ENCODE measurements around the gene ADGRG1.

- TF ChIP-seq POLR2A (IDR thresholded peaks at IDR 0.05; ENCODE audit: low read depth, low read length) (no peak), POLR2AphosphoS5 (IDR thresholded peaks at IDR 0.05; ENCODE audit: low read depth, low read length) (no peak), TAF1 (IDR thresholded peaks at IDR 0.05; ENCODE audit: borderline replicate concordance, low read depth, low read length) (no peak)
These were observed 30.6 kb downstream of the ADGRG1 start for GRCh38 chr16:57658878-57659674.

Data from GM12892 (cell line).